Aorta (tissue), 5 donors: ENCODE results near the gene GALNT13. TPM values are rescaled to one million over a fixed set of nuclear protein-coding genes. Genes with fewer than 3 reads are reported as not detected.

Experiments used
- ATAC-seq: fragments of 200-7000 bp; cut with Tn5 transposase; one replicate; pipeline ENCODE4 v1.9.1; 2022; ENCODE audit warnings: moderate library complexity; ENCODE audit not compliant: low FRiP score
- DNase-seq, 2 donors: peaks; one replicate each; pipeline ENCODE4 v3.0.0-alpha.2; 2020
- H3K27ac ChIP-seq, 2 donors: one replicate each; pipeline ENCODE4 v1.5.1; 2013; ENCODE audit warnings: low read length in 2 of 2, mild to moderate bottlenecking in 2 of 2, moderate library complexity in 2 of 2, control low read depth in 1 of 2, inconsistent platforms in 1 of 2, low read depth in 1 of 2
- H3K27me3 ChIP-seq, 2 donors: one replicate each; pipeline ENCODE4 v1.6.1; 2013; ENCODE audit warnings: control low read depth in 1 of 2, low read length in 1 of 2, mild to moderate bottlenecking in 1 of 2, moderate library complexity in 1 of 2; ENCODE audit not compliant: insufficient read depth in 2 of 2, control insufficient read depth in 1 of 2
- H3K36me3 ChIP-seq, 2 donors: one replicate each; pipeline ENCODE4 v1.6.1; 2013; ENCODE audit warnings: control low read depth in 1 of 2, low read length in 1 of 2, mild to moderate bottlenecking in 1 of 2; ENCODE audit not compliant: insufficient read depth in 2 of 2, control insufficient read depth in 1 of 2
- H3K4me1 ChIP-seq, 2 donors: one replicate each; pipeline ENCODE4 v1.6.1; 2013; ENCODE audit warnings: low read length in 2 of 2, control low read depth in 1 of 2, mild to moderate bottlenecking in 1 of 2, moderate library complexity in 1 of 2; ENCODE audit not compliant: insufficient read depth in 2 of 2, control insufficient read depth in 1 of 2
- H3K4me3 ChIP-seq, 2 donors: one replicate each; pipeline ENCODE4 v1.5.1; 2013; ENCODE audit warnings: low read length in 2 of 2, control low read depth in 1 of 2, mild to moderate bottlenecking in 1 of 2
- H3K9me3 ChIP-seq: one replicate; pipeline ENCODE4 v1.6.1; 2013; ENCODE audit warnings: mild to moderate bottlenecking, low read length; ENCODE audit not compliant: control insufficient read depth
- WGBS, 2 donors: extraction: QIAGEN DNeasy Blood & Tissue Kit; methylation state at CpG; one replicate each; pipeline ENCODE4 v1.1.7; 2013; 5-methylcytosine and 5-hydroxymethylcytosine counted together
- intact Hi-C, 2 donors: fragments of 100-400 bp; cut with DNase I; formaldehyde crosslinking; loops; one replicate each; pipeline versions ENCODE4 v1.14.2 to v1.15.0; 2022
- polyA plus RNA-seq, 2 donors: library from polyadenylated mRNA; stranded (reverse); fragments of 200-250 nt; gene quantifications; one replicate each; pipeline ENCODE4 v1.2.3, GENCODE V29; 2013
- total RNA-seq, 2 donors: library from RNA; stranded (reverse); fragmentation: NEBNext Ultra II Directional; extraction: Animal tissue kit (Norgen Biotek cat#: 25700); gene quantifications; one replicate each; pipeline ENCODE4 v1.2.1, GENCODE V29; 2021
- donor health status: healthy with polysubstance abuse.
- donor health status: Bipolar disorder and iron deficiency.
- donor health status: DM: no; HTN: no; CAD: no.
- donor health status: DM: no; HTN: no; CAD: no.
- donor health status: DM: yes; HTN: yes; CAD: no.

GALNT13 gene
- total and polyA plus RNA-seq, 4 donors: 0.74 to 4.9 (median 1.3) TPM

- no peak for ATAC-seq
- Histone ChIP-seq H3K4me3 (no peak overlapping the region), H3K27ac (no peak overlapping the region), H3K36me3 (no peaks in the 10 kb centered on the region), H3K27me3 (peaks cover 0 to 3% of the 10 kb centered on the region in 2 donors), H3K9me3 (no peaks in the 10 kb centered on the region), H3K4me1 (no peaks in the 10 kb centered on the region)
- intact Hi-C loops: no loop called here
- no peak for DNase-seq
- 77% methylated on average over 3 of the region's 3 CpGs for WGBS, 2 donors
Observed at GRCh38 chr2:154350911-154351310, 479.2 kb downstream of the GALNT13 start.

- Histone ChIP-seq H3K4me3 (no peak overlapping the region), H3K4me1 (no peaks in the 10 kb centered on the region), H3K27ac (no peak overlapping the region), H3K9me3 (no peaks in the 10 kb centered on the region), H3K27me3 (no peaks in the 10 kb centered on the region), H3K36me3 (no peaks in the 10 kb centered on the region)
- intact Hi-C loops: no loop called here
- ATAC-seq (no peak), DNase-seq (no peak)
- 29 to 41% methylated on average over 2 of the region's 2 CpGs for whole genome bisulfite sequencing, 2 donors
Observed at GRCh38 chr2:154361276-154361675, 489.6 kb downstream of the GALNT13 start.

GRCh38 chr2:154368153-154368552 lies 496.4 kb downstream of the GALNT13 start:
- WGBS, 2 donors: 95 to 96% methylated on average over 2 of the region's 2 CpGs
- Histone ChIP-seq H3K4me1 (no peaks in the 10 kb centered on the region), H3K4me3 (no peak overlapping the region), H3K27ac (no peak overlapping the region), H3K27me3 (no peaks in the 10 kb centered on the region), H3K9me3 (no peaks in the 10 kb centered on the region), H3K36me3 (no peaks in the 10 kb centered on the region)
- intact Hi-C loops: no loop called here
- ATAC-seq (no peak), DNase-seq (no peak)

GRCh38 chr2:154370873-154371272 lies 499.2 kb downstream of the GALNT13 start:
- no peaks in the 10 kb centered on the region for H3K9me3 ChIP-seq
- no peak overlapping the region for H3K27ac ChIP-seq
- intact Hi-C loops: no loop called here
- ATAC-seq (no peak), DNase-seq (no peak)
- no peaks in the 10 kb centered on the region for H3K4me1 ChIP-seq
- H3K36me3 ChIP-seq: no peaks in the 10 kb centered on the region
- H3K4me3 ChIP-seq: no peak overlapping the region
- H3K27me3 ChIP-seq: no peaks in the 10 kb centered on the region

GRCh38 chr2:154374416-154374815 lies 502.7 kb downstream of the GALNT13 start:
- no peak overlapping the region for H3K4me3 ChIP-seq
- ATAC-seq: no peak

GRCh38 chr2:154375579-154375931 lies 503.8 kb downstream of the GALNT13 start:
- Histone ChIP-seq H3K36me3 (no peaks in the 10 kb centered on the region), H3K4me1 (no peaks in the 10 kb centered on the region), H3K9me3 (no peaks in the 10 kb centered on the region), H3K4me3 (no peak overlapping the region), H3K27ac (no peak overlapping the region), H3K27me3 (no peaks in the 10 kb centered on the region)
- 0 to 4% methylated on average over 7 of the region's 7 CpGs for WGBS, 2 donors
- DNase-seq: no peak
- ATAC-seq: peak; percentile 59
- intact Hi-C loops: no loop called here

More at GRCh38 chr2:154374416-154374815, 502.7 kb downstream of the GALNT13 start:
- no peaks in the 10 kb centered on the region for H3K4me1 ChIP-seq
- intact Hi-C loops: no loop called here
- WGBS, 2 donors: 67 to 85% methylated on average over 1 of the region's 1 CpG
- H3K36me3 ChIP-seq: no peaks in the 10 kb centered on the region
- no peaks in the 10 kb centered on the region for H3K9me3 ChIP-seq
- H3K27me3 ChIP-seq: no peaks in the 10 kb centered on the region
- no peak for DNase-seq
- no peak overlapping the region for H3K27ac ChIP-seq

GRCh38 chr2:154381931-154382794 lies 510.4 kb downstream of the GALNT13 start:
- no peak overlapping the region for H3K27ac ChIP-seq
- H3K4me1 ChIP-seq: no peaks in the 10 kb centered on the region
- DNase-seq (no peak), ATAC-seq (no peak)
- no peaks in the 10 kb centered on the region for H3K27me3 ChIP-seq
- 46 to 53% methylated on average over 2 of the region's 2 CpGs for WGBS, 2 donors
- intact Hi-C loops: no loop called here
- no peaks in the 10 kb centered on the region for H3K9me3 ChIP-seq
- no peaks in the 10 kb centered on the region for H3K36me3 ChIP-seq
- no peak overlapping the region for H3K4me3 ChIP-seq

GRCh38 chr2:154386186-154386585 lies 514.5 kb downstream of the GALNT13 start:
- no peaks in the 10 kb centered on the region for H3K27me3 ChIP-seq
- no peaks in the 10 kb centered on the region for H3K36me3 ChIP-seq
- no peak for DNase-seq
- H3K4me1 ChIP-seq: no peaks in the 10 kb centered on the region
- ATAC-seq: no peak
- no peak overlapping the region for H3K27ac ChIP-seq
- H3K4me3 ChIP-seq: no peak overlapping the region
- intact Hi-C loops: no loop called here
- no peaks in the 10 kb centered on the region for H3K9me3 ChIP-seq

GRCh38 chr2:154391051-154391450 lies 519.3 kb downstream of the GALNT13 start:
- 90 to 100% methylated on average over 1 of the region's 1 CpG for WGBS, 2 donors
- intact Hi-C loops: no loop called here
- Histone ChIP-seq H3K9me3 (no peaks in the 10 kb centered on the region), H3K27me3 (no peaks in the 10 kb centered on the region), H3K4me3 (no peak overlapping the region), H3K36me3 (no peaks in the 10 kb centered on the region), H3K27ac (no peak overlapping the region), H3K4me1 (no peaks in the 10 kb centered on the region)
- ATAC-seq (no peak), DNase-seq (no peak)
